ENCODE measurements around the gene PTCD2. TPM values are rescaled to one million over a fixed set of nuclear protein-coding genes. Genes with fewer than 3 reads are reported as not detected.

The PTCD2 gene
- total and polyA plus RNA-seq, 9 of the 15 experiments (the other 6 are each of a cell fraction or from before 2014, with no cell fraction given): 11.9 to 28.5 (median 18.6) TPM

DNA sequence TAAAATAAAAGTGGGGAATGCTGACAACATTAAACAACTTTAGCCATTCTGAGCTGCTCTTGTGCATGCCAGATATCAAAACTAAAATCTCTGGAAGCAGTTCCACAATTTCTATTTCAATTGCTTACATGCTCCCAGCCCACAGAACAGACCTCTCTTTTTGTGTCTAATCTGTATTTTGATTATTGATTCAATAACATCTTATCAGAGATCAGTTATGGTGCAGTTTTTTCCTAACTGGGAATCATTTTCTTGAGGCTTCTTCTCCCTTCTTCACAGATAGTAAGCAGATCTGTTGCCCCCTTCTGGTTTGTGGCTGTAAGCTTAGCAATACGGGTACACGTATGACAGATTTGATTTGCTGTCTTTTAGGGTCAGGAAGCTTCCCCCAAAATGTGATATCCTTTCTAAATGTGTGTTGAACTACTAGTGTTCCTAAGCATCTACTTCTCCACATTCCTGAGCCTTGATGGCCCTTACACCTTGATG lies 39.5 kb upstream of the PTCD2 start (continued):
- TF ChIP-seq CCAR2 (IDR thresholded peaks at IDR 0.05; ENCODE audit: low read depth, low read length) (no peak), ZNF696 (CRISPR knock-in tag; conservative IDR thresholded peaks at IDR 0.05) (no peak), MTA1 (IDR thresholded peaks at IDR 0.05; ENCODE audit: borderline replicate concordance) (peak; percentile 36; the same call in 1 of the 2 replicates), PRMT5 (CRISPR knock-in tag; IDR thresholded peaks at IDR 0.05) (no peak), MBD2 (IDR thresholded peaks at IDR 0.05; ENCODE audit: borderline replicate concordance, low read depth) (no peak), MTA2 (IDR thresholded peaks at IDR 0.05; ENCODE audit: low read depth) (no peak), RBBP5 (IDR thresholded peaks at IDR 0.05; ENCODE audit: borderline replicate concordance, insufficient read depth, low read length, poor library complexity, severe bottlenecking) (no peak), NR0B1 (IDR thresholded peaks at IDR 0.05; ENCODE audit: partially characterized antibody) (no peak), HES1 (IDR thresholded peaks at IDR 0.05; ENCODE audit: low read depth) (no peak), RCOR1 (IDR thresholded peaks at IDR 0.05; ENCODE audit: borderline replicate concordance in 1 of 2, low read depth in 2 of 2, low read length in 2 of 2) (no peak), CGGBP1 (CRISPR knock-in tag; IDR thresholded peaks at IDR 0.05) (no peak), NFE2L1 (tag; IDR thresholded peaks at IDR 0.05; ENCODE audit: borderline replicate concordance, low read depth) (no peak), PREB (CRISPR knock-in tag; IDR thresholded peaks at IDR 0.05) (no peak), COPS2 (conservative IDR thresholded peaks at IDR 0.05) (no peak), ZNF174 (CRISPR knock-in tag; IDR thresholded peaks at IDR 0.05) (peak; percentile 54; the same call in 1 of the 2 replicates), JUND (IDR thresholded peaks at IDR 0.05; ENCODE audit: borderline replicate concordance, low read depth, low read length) (peak; percentile 13; the same call in 1 of the 2 replicates), JUND (tag; IDR thresholded peaks at IDR 0.05; ENCODE audit: borderline replicate concordance, low read depth, low read length) (peak; percentile 22; the same call in 1 of the 3 replicates), CBX2 (IDR thresholded peaks at IDR 0.05; ENCODE audit: insufficient read depth, low read length, poor library complexity, severe bottlenecking) (no peak), ZNF217 (CRISPR knock-in tag; IDR thresholded peaks at IDR 0.05) (no peak), SMARCB1 (IDR thresholded peaks at IDR 0.05; ENCODE audit: insufficient read length, low read depth) (no peak)
- TF ChIP-seq, protein P1, sequence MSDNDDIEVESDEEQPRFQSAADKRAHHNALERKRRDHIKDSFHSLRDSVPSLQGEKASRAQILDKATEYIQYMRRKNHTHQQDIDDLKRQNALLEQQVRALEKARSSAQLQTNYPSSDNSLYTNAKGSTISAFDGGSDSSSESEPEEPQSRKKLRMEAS (CRISPR knock-in tag; IDR thresholded peaks at IDR 0.05): no peak
- TF ChIP-seq, protein P2, sequence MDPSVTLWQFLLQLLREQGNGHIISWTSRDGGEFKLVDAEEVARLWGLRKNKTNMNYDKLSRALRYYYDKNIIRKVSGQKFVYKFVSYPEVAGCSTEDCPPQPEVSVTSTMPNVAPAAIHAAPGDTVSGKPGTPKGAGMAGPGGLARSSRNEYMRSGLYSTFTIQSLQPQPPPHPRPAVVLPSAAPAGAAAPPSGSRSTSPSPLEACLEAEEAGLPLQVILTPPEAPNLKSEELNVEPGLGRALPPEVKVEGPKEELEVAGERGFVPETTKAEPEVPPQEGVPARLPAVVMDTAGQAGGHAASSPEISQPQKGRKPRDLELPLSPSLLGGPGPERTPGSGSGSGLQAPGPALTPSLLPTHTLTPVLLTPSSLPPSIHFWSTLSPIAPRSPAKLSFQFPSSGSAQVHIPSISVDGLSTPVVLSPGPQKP (CRISPR knock-in tag; IDR thresholded peaks at IDR 0.05): no peak
- TF ChIP-seq, protein P3, sequence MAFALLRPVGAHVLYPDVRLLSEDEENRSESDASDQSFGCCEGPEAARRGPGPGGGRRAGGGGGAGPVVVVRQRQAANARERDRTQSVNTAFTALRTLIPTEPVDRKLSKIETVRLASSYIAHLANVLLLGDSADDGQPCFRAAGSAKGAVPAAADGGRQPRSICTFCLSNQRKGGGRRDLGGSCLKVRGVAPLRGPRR (CRISPR knock-in tag; IDR thresholded peaks at IDR 0.05): peak; percentile 68; the same call in 1 of the 2 replicates
